Measurements from ENCODE around the gene MOB3B. TPM values are rescaled to one million over a fixed set of nuclear protein-coding genes. Genes with fewer than 3 reads are reported as not detected.
A peak's percentile ranks its signal among the peaks of the same experiment; 100 is the strongest.

Gene MOB3B
- polyA plus RNA-seq, 1 experiment: 0.38 TPM

GRCh38 chr9:27335075-27335474 is 194.5 kb downstream of the MOB3B start:
- Histone ChIP-seq H3K9me3 (ENCODE audit: control insufficient read depth, insufficient read depth, low read length) (no peaks in the 10 kb centered on the region), H3K27me3 (ENCODE audit: control insufficient read depth, insufficient read depth, low read length) (no peaks in the 10 kb centered on the region), H3K27ac (ENCODE audit: low read depth, low read length) (no peak overlapping the region), H3K4me3 (ENCODE audit: low read depth, low read length) (no peak overlapping the region)
- ChIA-PET CTCF (interaction anchor here (1.3 kb wide), 1 partner anchor 211 kb away, joined by 3 read pairs; no protein-coding TSS in a partner anchor), POLR2A (no interaction called here)
- no peak for DNase-seq (ENCODE audit: low read depth, low spot score)
- TF ChIP-seq CTCF (IDR thresholded peaks at IDR 0.05; ENCODE audit: low read depth, low read length): no peak

- ChIA-PET POLR2A (interaction anchor here (0.7 kb wide), 2 partner anchors 139 to 196 kb away, joined by 3 read pairs; partner anchors contain the start of gene MOB3B), CTCF (interaction anchor here (0.6 to 2.9 kb wide), 42 partner anchors 9 to 1297 kb away, joined by 3 to 211 read pairs (median 4); partner anchors contain the start of genes C9orf72, IFNK and MOB3B)
- peak; percentile 51 for DNase-seq (ENCODE audit: low read depth, low spot score)
- no peaks in the 10 kb centered on the region for H3K9me3 ChIP-seq (ENCODE audit: control insufficient read depth, insufficient read depth, low read length)
- peak; percentile 87 for TF ChIP-seq CTCF (IDR thresholded peaks at IDR 0.05; ENCODE audit: low read depth, low read length)
- no peaks in the 10 kb centered on the region for H3K27me3 ChIP-seq (ENCODE audit: control insufficient read depth, insufficient read depth, low read length)
- no peak overlapping the region for H3K4me3 ChIP-seq (ENCODE audit: low read depth, low read length)
- H3K27ac ChIP-seq (ENCODE audit: low read depth, low read length): no peak overlapping the region
Observed at GRCh38 chr9:27333241-27334052, 196.2 kb downstream of the MOB3B start.

- ChIA-PET CTCF (interaction anchor here (0.8 to 2.9 kb wide), 4 partner anchors 10 to 212 kb away, joined by 4 to 211 read pairs (median 26); partner anchors contain the start of gene MOB3B), POLR2A (no interaction called here)
- Histone ChIP-seq H3K27ac (ENCODE audit: low read depth, low read length) (no peak overlapping the region), H3K9me3 (ENCODE audit: control insufficient read depth, insufficient read depth, low read length) (no peaks in the 10 kb centered on the region), H3K4me3 (ENCODE audit: low read depth, low read length) (no peak overlapping the region), H3K27me3 (ENCODE audit: control insufficient read depth, insufficient read depth, low read length) (peaks cover 3% of the 10 kb centered on the region)
- no peak for TF ChIP-seq CTCF (IDR thresholded peaks at IDR 0.05; ENCODE audit: low read depth, low read length)
- no peak for DNase-seq (ENCODE audit: low read depth, low spot score)
Observed at GRCh38 chr9:27331393-27331792, 198.2 kb downstream of the MOB3B start.

- CTCF ChIA-PET: interaction anchor here (1.7 kb wide), 1 partner anchor 217 kb away, joined by 4 read pairs; no protein-coding TSS in a partner anchor
- Histone ChIP-seq H3K9me3 (ENCODE audit: control insufficient read depth, insufficient read depth, low read length) (no peaks in the 10 kb centered on the region), H3K4me3 (ENCODE audit: low read depth, low read length) (no peak overlapping the region), H3K27ac (ENCODE audit: low read depth, low read length) (no peak overlapping the region), H3K27me3 (ENCODE audit: control insufficient read depth, insufficient read depth, low read length) (peaks cover 3% of the 10 kb centered on the region)
- POLR2A ChIA-PET: no interaction called here
- no peak for TF ChIP-seq CTCF (IDR thresholded peaks at IDR 0.05; ENCODE audit: low read depth, low read length)
- DNase-seq (ENCODE audit: low read depth, low spot score): no peak
Observed at GRCh38 chr9:27329291-27329690, 200.3 kb downstream of the MOB3B start.

- no peak overlapping the region for H3K4me3 ChIP-seq (ENCODE audit: low read depth, low read length)
- ChIA-PET POLR2A (no interaction called here), CTCF (interaction anchor here (1.6 kb wide), 1 partner anchor 202 kb away, joined by 6 read pairs; no protein-coding TSS in a partner anchor)
Observed at GRCh38 chr9:27328483-27328882, 201.1 kb downstream of the MOB3B start.

More at GRCh38 chr9:27328483-27328882, 201.1 kb downstream of the MOB3B start:
- no peaks in the 10 kb centered on the region for H3K9me3 ChIP-seq (ENCODE audit: control insufficient read depth, insufficient read depth, low read length)
- no peak overlapping the region for H3K27ac ChIP-seq (ENCODE audit: low read depth, low read length)
- H3K27me3 ChIP-seq (ENCODE audit: control insufficient read depth, insufficient read depth, low read length): peaks cover 3% of the 10 kb centered on the region
- DNase-seq (ENCODE audit: low read depth, low spot score): no peak
- TF ChIP-seq CTCF (IDR thresholded peaks at IDR 0.05; ENCODE audit: low read depth, low read length): no peak
